Measurements from ENCODE around the gene DCK.

Gene DCK

GRCh38 chr4:71063711-71064110, 70.3 kb downstream of the DCK start:
- no peak for TF ChIP-seq POLR2A (IDR thresholded peaks at IDR 0.05; ENCODE audit: extremely low read depth, insufficient read length)
- TF ChIP-seq CTCF (IDR thresholded peaks at IDR 0.05; ENCODE audit: low read depth, low read length), result no peak
- TF ChIP-seq MAX (IDR thresholded peaks at IDR 0.05; ENCODE audit: low read depth, low read length), result no peak
- TF ChIP-seq MYC (IDR thresholded peaks at IDR 0.05; ENCODE audit: low read depth, low read length), result no peak
- no peak overlapping the region for H3K4me3 ChIP-seq (ENCODE audit: low read depth, low read length)
- DNase-seq (ENCODE audit: low read depth), result no peak

DNA sequence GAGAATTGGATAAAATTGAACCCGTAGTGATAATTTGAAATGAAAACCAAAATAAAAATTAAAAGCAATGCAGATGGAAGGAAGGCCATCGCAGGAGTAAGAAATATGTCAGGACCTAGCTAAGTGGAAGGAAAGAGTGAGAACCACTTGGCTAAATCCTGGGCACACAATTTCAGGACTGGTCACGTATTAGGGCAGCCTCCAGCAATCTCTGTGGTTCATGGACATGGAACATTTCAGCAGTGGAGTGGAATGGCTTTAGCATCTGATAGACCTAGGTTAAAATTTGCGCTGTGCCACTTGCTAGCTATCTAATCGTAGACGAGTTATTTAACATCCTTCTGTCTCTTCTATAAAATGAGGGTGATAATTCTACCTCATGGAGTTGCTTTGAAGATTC, 71.1 kb downstream of the DCK start:
- no peak for TF ChIP-seq CTCF (IDR thresholded peaks at IDR 0.05; ENCODE audit: low read depth, low read length)
- no peak for TF ChIP-seq POLR2A (IDR thresholded peaks at IDR 0.05; ENCODE audit: extremely low read depth, insufficient read length)
- no peak for TF ChIP-seq MAX (IDR thresholded peaks at IDR 0.05; ENCODE audit: low read depth, low read length)
- TF ChIP-seq MYC (IDR thresholded peaks at IDR 0.05; ENCODE audit: low read depth, low read length), result no peak
- no peak for DNase-seq (ENCODE audit: low read depth)

DNA sequence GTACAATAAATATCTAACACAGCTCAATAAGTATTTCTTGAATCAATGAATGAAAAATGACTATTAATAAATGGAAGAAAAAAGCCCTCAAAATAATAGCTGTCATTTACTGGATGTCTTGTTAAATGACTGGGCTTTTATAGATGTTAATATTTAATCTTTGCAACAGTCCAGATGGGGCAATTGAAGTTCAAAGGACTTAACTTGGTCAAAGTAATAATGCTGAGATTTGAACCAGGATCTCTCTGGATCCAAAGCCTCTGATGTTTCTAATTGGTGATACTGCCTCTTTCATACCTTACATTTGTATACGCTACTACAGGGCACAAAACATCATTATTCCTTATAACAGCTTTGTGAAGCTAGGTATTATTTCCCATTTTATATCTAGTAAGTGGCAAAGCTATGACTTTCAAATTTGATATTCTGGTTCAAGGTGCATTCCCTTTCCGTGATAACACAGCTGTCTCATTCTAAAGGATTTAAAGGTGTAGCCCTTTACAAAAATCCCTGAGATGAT, 72.6 kb downstream of the DCK start:
- TF ChIP-seq MYC (IDR thresholded peaks at IDR 0.05; ENCODE audit: low read depth, low read length), result no peak
- no peak for DNase-seq (ENCODE audit: low read depth)

More for the DNA sequence above, 71.1 kb downstream of the DCK start:
- H3K4me3 ChIP-seq (ENCODE audit: low read depth, low read length), result no peak overlapping the region

DNA sequence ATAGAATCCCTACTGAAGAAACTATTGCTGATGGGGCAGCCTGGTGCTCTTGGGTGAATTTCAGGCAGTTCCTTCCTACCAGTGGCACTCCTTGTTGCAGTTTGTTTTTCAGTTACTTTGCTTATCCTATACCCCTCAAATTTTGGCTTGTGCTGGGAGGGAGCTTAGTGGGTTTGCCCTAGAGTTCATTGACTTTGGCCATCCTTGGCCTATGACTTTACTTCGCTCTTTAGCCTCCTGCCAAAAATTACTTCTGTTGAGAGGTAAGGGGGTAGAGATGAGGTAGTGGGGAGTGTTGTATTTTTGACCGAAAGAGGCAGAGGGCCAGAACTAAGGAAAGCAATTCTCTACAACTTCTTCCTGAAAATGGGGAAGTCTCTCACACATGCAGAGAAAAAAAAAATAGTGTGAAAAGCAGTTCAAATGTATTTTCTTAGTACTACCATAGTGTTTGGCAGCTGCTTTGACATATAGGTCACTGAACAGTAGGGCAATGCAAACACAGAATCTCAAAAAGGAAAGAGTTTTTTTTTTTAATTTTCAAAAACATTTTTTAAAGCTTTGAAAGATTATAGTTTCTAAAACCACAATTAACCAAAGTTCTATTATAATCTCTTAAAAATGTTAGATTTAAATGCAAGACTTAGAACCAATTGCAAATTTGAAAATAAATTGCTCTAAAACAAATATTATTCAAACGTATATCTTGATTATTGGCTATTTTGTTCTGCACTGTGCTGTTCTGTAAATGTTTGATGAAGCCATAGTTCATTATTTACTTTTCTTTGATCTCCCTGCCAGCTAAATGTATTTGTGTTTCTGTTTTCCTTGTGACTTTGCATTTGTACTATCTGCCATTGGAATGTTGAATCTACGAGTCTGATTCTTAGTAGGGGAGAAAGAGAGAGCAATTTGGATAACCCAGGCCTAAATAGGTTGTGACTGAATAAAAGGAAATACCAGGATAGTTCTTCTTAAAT, 73.6 kb downstream of the DCK start:
- H3K4me3 ChIP-seq (ENCODE audit: low read depth, low read length), result no peak overlapping the region
- TF ChIP-seq MYC (IDR thresholded peaks at IDR 0.05; ENCODE audit: low read depth, low read length), result no peak
- no peak for TF ChIP-seq CTCF (IDR thresholded peaks at IDR 0.05; ENCODE audit: low read depth, low read length)
- no peak for TF ChIP-seq POLR2A (IDR thresholded peaks at IDR 0.05; ENCODE audit: extremely low read depth, insufficient read length)
- no peak for TF ChIP-seq MAX (IDR thresholded peaks at IDR 0.05; ENCODE audit: low read depth, low read length)
- no peak for DNase-seq (ENCODE audit: low read depth)

More for the DNA sequence above, 72.6 kb downstream of the DCK start:
- H3K4me3 ChIP-seq (ENCODE audit: low read depth, low read length), result no peak overlapping the region

GRCh38 chr4:71069063-71069462, 75.6 kb downstream of the DCK start:
- no peak for DNase-seq (ENCODE audit: low read depth)
- H3K4me3 ChIP-seq (ENCODE audit: low read depth, low read length), result no peak overlapping the region
- TF ChIP-seq POLR2A (IDR thresholded peaks at IDR 0.05; ENCODE audit: extremely low read depth, insufficient read length) (no peak), MYC (IDR thresholded peaks at IDR 0.05; ENCODE audit: low read depth, low read length) (no peak), MAX (IDR thresholded peaks at IDR 0.05; ENCODE audit: low read depth, low read length) (no peak), CTCF (IDR thresholded peaks at IDR 0.05; ENCODE audit: low read depth, low read length) (no peak)

GRCh38 chr4:71070015-71070414, 76.6 kb downstream of the DCK start:
- DNase-seq (ENCODE audit: low read depth), result no peak
- TF ChIP-seq POLR2A (IDR thresholded peaks at IDR 0.05; ENCODE audit: extremely low read depth, insufficient read length) (no peak), MAX (IDR thresholded peaks at IDR 0.05; ENCODE audit: low read depth, low read length) (no peak), CTCF (IDR thresholded peaks at IDR 0.05; ENCODE audit: low read depth, low read length) (no peak), MYC (IDR thresholded peaks at IDR 0.05; ENCODE audit: low read depth, low read length) (no peak)
- no peak overlapping the region for H3K4me3 ChIP-seq (ENCODE audit: low read depth, low read length)
